HG03095 (cell line): ENCODE data around the gene KATNAL1.

ENCODE experiments used
- ATAC-seq: cut with Tn5 transposase; IDR thresholded peaks from one replicate; pipeline ENCODE4 v1.9.1; 2021; ENCODE audit warnings: moderate library complexity; ENCODE audit not compliant: unreplicated experiment

KATNAL1 gene

GRCh38 chr13:30333616-30334015, 26.3 kb upstream of the KATNAL1 start:
- no peak for ATAC-seq

GRCh38 chr13:30332456-30333143, 25.2 kb upstream of the KATNAL1 start:
- peak; percentile 60 for ATAC-seq

DNA sequence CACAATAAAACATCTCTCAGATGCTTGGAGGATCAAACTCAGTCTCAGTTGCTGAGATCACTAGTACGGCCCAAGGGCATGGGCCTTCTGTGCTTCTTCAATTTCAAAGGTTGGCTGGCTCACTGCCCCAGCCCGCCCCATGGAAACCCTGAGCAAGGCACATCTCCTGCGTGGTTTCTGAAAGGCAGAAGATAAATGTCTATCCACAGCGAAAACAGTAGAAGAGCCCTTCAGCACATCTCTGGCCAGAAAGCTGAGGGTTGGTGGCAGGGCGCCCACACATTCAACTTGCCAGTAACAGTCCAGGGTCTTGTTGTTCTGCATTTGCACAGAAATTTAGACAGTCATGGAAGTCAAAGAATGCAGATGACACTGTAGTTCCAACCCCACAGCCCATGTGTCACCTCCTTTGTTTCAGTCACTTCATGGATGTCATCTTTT, 24.0 kb upstream of the KATNAL1 start:
- no peak for ATAC-seq

DNA sequence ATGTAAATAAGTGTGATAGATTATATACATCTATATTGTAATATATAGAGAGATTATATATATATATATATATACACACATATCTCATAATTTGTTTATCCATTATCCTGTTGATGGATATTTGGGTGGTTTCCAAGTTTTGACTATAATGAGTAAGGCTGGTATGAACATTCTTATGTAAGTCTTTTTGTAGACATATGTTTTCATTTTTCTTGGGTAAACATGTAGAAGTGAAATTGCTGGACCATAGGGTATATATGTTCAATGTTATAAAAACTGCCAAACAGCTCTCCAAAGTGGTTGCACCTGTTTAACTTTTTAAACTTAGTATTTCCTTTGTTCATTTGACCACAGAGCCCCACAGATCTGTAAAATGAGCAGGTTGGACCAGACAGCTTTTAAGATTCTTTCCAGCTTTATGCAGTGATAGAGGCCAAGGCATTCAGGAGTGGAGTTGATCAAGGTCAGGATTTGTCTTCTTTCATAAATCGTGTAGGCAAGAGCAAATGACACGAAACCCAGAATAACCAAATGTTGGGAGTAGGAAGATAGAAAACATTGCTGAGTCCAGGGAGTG, 21.7 kb upstream of the KATNAL1 start:
- no peak for ATAC-seq

DNA sequence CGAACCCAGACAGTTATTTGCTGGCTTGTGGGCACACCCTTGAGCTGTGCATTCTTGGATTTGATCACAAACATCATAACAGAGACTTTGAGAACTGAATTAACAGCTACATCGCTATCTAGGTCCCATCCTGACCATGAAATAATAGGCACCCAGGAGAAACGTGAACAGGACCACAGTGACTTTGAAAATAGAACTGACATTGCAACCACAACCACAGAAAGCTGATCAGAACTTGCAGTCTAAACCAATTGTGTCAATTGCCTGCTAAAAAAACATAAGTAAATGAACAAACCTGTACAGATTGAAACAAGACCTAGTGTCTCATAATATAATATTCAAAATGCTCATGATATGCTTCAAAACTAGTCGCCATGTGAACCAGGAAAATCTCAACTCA, 18.3 kb upstream of the KATNAL1 start:
- ATAC-seq = no peak

- no peak for ATAC-seq
These were observed 16.2 kb upstream of the KATNAL1 start for GRCh38 chr13:30323524-30323923.

DNA sequence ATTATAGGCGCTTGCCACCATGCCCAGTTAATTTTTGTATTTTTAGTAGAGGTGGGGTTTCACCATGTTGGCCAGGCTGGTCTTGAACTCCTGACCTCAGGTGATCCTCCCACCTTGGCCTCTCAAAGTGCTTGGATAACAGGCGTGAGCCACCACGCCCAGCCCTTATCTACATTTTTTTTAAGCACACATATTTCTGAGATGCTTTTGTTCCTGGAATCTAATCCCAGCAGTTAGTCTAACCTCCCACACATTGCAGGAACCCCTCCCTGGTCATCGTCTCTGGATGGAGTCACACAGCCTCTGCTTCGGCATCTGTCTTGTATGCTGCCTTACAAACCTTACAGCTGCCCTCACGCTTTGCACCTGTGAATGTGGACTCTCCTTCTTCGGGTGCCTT, 15.1 kb upstream of the KATNAL1 start:
- ATAC-seq = no peak

GRCh38 chr13:30321256-30321655, 13.9 kb upstream of the KATNAL1 start:
- no peak for ATAC-seq

DNA sequence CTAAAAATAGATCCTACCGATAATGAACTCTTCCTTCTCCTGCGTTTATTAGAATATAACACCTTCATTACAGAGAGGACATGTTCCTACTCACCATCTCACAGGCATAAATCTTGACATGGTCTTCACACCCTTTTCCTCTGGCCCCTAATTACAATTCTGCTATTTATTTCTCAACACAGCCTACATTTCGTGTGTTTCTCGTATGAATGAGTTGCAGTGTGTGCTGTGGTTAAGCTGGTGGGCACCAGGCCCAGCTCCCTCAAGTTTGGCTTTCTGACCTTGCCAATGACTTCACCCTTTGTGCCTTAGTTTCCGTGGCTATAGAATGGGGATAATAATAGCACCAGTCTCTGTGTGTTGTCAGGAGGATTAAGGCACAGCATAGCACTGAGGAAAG, 12.3 kb upstream of the KATNAL1 start:
- ATAC-seq = no peak

- no peak for ATAC-seq
These were observed 11.8 kb upstream of the KATNAL1 start for GRCh38 chr13:30319130-30319529.

DNA sequence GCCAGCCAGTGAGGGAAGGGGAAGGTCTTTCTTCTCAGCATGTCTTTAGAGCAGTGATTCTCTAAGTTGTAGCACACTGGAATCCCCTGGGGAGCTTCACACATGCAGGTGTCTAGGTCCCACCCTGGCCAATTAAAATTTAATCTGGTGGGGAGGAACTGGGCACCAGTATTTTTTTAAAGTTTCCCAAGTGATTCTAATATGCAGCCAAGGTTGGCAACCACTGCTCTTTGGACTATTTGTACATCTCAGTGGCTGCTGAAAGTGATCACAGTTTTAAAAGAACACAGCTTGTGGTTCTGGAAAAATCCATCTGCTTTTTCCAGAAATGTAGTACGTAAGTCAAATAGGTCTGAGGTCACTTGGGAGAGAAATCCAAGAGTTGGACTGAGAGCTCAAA, 10.7 kb upstream of the KATNAL1 start:
- no peak for ATAC-seq

DNA sequence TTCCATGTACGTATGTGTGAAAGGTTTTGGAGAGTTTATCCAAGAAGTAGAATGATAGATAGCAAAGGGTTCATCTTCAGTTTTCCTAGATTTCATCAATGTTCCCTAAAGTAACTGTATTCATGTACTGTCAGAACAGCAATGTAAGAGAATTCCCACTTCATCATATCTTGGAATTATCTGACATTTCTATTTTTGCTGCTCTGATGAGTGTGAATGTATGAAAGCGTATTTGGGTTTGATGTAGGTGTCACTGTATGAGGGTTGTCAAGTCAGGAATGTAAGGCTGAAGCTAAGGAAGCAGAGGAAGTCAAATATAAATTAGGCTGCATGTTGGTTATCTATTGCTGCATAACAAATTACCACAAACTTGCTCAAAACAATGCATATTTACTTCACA, 7.2 kb upstream of the KATNAL1 start:
- no peak for ATAC-seq

DNA sequence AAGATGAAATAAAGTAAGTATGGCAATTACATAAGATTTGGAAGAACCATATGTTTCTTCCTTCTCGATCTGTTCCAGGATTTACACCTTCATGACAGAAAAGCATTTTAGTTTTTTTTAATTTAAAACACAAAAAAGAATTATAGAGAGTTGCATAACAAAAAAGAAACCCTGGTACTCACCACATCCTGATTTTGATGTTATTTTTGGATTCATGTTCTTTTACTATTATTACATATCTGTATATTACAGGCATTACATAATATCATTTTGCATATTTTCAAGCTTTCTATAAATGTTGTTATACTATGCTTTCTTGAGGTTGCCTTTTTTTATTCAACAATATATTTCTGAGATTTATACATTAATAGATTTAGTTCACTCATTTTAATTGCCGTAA, 6.7 kb upstream of the KATNAL1 start:
- ATAC-seq = no peak

DNA sequence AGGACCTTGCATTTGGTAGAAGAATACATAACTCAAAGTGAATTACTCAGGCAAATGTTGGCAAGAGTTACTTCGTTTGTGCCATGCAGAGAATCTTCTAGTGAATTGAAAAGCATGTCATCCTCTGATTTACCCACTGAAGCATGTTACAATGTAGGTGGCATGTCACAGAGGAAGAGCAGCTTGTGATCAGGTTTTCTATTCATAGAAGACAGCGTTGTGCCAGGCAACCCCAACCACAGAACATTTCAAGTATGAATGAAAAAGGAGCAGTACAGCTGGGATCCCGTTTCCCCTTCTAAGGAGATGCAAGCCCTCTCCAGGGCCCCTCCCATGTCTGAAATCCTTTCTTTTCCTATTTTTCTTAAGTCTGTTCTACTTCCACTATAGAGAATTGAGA, 6.0 kb upstream of the KATNAL1 start:
- ATAC-seq = no peak

DNA sequence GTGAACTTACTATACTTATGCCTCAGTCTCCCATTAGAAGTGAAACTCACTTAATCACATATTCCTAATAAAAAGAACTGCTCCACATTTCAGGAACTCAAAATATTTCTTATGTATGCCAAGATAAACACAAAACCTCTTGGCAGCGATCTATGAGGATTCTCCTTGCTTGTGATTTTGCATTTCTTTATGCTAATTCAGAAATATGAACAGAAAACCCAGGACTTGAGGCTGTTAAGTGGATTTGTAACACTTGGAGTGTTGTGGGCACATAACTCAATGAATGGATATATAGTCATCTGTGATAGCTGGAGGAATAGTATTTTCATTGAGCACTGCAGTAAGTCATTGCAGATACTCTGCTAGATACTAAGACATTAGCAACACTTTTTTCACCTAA, 5.6 kb upstream of the KATNAL1 start:
- ATAC-seq = no peak

DNA sequence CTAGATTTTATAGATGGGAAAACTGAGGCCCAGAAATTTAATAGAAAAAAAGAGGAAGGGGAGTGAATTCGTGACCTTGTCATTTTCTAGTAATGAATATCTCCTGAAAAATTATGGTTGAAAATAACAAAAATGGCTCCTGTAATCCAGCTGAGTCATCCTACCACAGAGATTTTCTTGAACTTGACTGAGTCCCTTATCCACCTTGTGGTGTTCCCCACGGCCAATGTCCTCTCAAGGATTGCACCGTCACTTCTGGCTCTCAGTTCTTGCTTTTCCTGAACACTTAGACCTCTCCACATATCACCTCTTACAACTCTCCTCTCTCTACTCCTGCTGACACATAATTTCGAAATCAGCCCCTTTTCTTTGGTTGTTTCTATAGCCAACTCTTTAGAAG, 1.2 kb upstream of the KATNAL1 start:
- no peak for ATAC-seq

DNA sequence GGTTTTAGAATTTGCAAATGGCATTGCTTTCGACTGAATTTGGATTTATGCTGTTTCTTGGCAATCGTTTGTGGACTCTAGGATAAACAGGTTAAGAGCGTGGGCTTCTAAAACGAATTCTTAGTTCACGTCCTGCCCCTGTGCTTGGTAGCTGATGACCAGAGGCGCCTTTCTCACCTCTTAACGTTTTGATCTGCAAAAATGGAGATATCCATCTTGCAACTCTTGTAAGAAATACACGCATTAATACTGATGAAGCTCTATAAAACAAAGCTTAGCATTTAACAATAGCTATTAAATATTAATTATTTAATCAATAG, 580 bp upstream of the KATNAL1 start:
- ATAC-seq = no peak

DNA sequence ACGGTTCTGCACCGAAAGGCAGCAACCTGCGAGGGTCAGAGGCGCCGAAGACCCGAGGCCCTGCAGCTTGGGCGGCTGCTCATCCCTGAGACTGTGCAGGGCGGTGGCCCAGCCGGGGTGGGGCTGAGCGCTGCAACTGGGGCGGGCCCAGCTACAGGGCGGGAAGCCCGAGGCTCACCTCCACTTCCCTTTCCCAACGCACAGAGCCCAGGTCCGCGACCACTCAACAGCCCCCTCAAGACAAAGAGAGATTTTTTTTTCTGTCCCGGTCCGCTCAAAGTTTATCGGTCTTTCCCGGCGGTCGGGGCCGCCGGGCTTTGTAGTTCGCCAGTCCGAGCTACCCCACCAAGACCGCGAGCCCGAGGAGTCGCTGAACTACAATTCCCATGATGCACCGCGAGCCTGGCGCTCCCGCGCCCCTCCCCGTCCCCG, 573 bp downstream of the KATNAL1 start:
- peak; percentile 83 for ATAC-seq

DNA sequence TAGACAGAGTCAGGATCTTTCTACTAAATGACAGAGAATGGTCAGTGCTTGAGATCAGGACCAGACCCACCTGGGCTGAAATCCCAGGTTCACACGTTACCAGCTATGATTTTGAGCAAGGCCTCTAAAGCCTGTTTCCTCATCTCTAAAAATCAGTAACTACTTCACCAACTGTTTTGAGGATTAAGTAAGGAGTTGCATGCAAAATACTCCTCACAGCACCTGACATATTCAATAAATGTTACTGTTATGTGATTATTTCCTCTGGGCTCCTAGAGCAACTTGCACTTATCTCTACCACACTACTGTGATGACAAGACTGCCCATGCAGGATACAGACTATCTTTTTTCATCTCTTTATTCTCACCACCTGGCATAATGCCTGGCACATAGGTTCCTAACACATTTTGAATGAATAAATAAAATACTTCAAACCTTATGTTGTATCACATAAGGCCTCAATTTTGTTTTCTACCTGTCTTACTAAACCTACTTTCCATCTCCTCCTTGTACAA, 1.8 kb downstream of the KATNAL1 start:
- no peak for ATAC-seq

DNA sequence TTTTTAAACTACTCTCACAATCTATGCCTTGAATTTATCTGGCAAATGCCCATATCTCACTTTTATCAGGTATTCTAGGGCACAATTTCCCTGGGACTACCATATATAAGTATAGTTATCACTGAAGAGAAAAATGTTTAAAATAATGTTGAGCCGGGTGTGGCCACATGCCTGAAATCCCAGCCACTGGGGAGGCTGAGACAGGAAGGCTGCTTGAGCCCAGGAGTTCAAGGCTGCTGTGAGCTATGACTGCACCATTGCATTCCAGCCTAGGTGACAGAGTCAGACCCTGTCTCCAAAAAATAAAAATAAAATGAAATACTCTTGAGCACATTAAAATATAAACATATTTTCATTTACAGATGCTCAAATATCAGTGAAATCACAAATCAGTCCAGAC, 4.1 kb downstream of the KATNAL1 start:
- no peak for ATAC-seq

DNA sequence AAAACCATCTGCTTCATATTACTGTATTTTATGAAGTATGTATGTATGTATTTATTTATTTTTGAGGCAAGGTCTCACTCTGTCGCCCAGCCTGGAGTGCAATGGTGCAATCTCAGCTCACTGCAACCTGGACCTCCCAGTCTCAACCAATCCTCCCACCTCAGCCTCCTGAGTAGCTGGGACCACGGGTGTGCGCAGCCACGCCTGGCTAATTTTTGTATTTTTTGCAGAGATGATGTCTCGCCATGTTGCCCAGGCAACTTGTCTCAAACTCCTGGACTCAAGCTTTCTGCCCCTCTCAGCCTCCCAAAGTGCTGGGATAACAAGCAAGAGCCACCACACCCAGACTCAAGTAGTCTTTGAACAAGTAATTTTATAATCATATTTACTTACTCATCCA, 5.5 kb downstream of the KATNAL1 start:
- ATAC-seq = no peak

DNA sequence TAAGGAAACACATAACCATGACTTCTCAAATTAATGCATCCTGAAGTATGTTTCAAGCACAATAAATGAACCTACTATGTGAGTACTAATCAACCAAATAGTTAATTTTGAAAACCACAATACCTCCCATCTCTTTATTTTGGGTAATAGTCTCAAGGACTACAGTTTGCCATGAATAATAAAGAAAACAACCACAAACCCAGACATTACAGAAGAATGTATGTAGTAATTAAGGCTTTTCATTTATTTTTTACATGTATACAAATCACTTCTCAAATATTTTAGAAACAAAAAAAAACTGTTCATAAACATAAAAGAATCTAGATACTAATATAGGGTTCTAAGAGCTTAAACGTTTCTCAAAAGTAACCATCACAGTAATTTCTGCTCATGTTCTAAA, 6.8 kb downstream of the KATNAL1 start:
- ATAC-seq = no peak

GRCh38 chr13:30299786-30300185, 7.6 kb downstream of the KATNAL1 start:
- no peak for ATAC-seq
